ENCODE results near the gene OLFM1. TPM values are rescaled to one million over a fixed set of nuclear protein-coding genes. Genes with fewer than 3 reads are reported as not detected.
"Not testable (repeated sequence)": the region's sequence is repeated elsewhere in the genome, so short reads cannot be mapped to it uniquely, and the experiment has no call there.

OLFM1 gene
- total RNA-seq, 2 donors from 2014 or later: 7.6 to 9.7 TPM

- no peaks in the 10 kb centered on the region for H3K27me3 ChIP-seq
- no peak overlapping the region for H3K4me3 ChIP-seq
- no peak for DNase-seq (ENCODE audit: low spot score)
- H3K9me3 ChIP-seq: no peaks in the 10 kb centered on the region
- H3K27ac ChIP-seq: no peak overlapping the region
- H3K4me1 ChIP-seq: no peaks in the 10 kb centered on the region
- TF ChIP-seq CTCF (IDR thresholded peaks at IDR 0.05): no peak
- no peaks in the 10 kb centered on the region for H3K36me3 ChIP-seq
Observed at GRCh38 chr9:135061441-135061840, 26.0 kb upstream of the OLFM1 start.

- Histone ChIP-seq H3K9me3 (no peaks in the 10 kb centered on the region), H3K27ac (no peak overlapping the region), H3K4me1 (no peaks in the 10 kb centered on the region), H3K4me3 (no peak overlapping the region), H3K36me3 (no peaks in the 10 kb centered on the region), H3K27me3 (no peaks in the 10 kb centered on the region)
- TF ChIP-seq CTCF (IDR thresholded peaks at IDR 0.05): no peak
- no peak for DNase-seq (ENCODE audit: low spot score)
Observed at GRCh38 chr9:135062254-135062653, 25.2 kb upstream of the OLFM1 start.

- H3K27me3 ChIP-seq; H3K36me3 ChIP-seq; DNase-seq (ENCODE audit: low spot score): not testable (repeated sequence)
Observed at GRCh38 chr9:135063466-135063865, 24.0 kb upstream of the OLFM1 start.

GRCh38 chr9:135063888-135064287 lies 23.6 kb upstream of the OLFM1 start:
- H3K36me3 ChIP-seq; H3K4me1 ChIP-seq; DNase-seq (ENCODE audit: low spot score); H3K9me3 ChIP-seq; H3K4me3 ChIP-seq; H3K27me3 ChIP-seq; H3K27ac ChIP-seq: not testable (repeated sequence)

More at GRCh38 chr9:135063466-135063865, 24.0 kb upstream of the OLFM1 start:
- H3K9me3 ChIP-seq, H3K4me1 ChIP-seq, H3K4me3 ChIP-seq, H3K27ac ChIP-seq: not testable (repeated sequence)

GRCh38 chr9:135065151-135065550 lies 22.3 kb upstream of the OLFM1 start:
- no peak overlapping the region for H3K27ac ChIP-seq
- no peaks in the 10 kb centered on the region for H3K27me3 ChIP-seq
- H3K36me3 ChIP-seq: no peaks in the 10 kb centered on the region
- H3K4me1 ChIP-seq: no peaks in the 10 kb centered on the region
- TF ChIP-seq CTCF (IDR thresholded peaks at IDR 0.05): no peak
- H3K9me3 ChIP-seq: no peaks in the 10 kb centered on the region
- DNase-seq (ENCODE audit: low spot score): no peak
- H3K4me3 ChIP-seq: no peak overlapping the region

- H3K27me3 ChIP-seq: no peaks in the 10 kb centered on the region
Observed at GRCh38 chr9:135065804-135066203, 21.7 kb upstream of the OLFM1 start.

More at GRCh38 chr9:135065804-135066203, 21.7 kb upstream of the OLFM1 start:
- Histone ChIP-seq H3K27ac (no peak overlapping the region), H3K9me3 (no peaks in the 10 kb centered on the region), H3K4me1 (no peaks in the 10 kb centered on the region), H3K36me3 (no peaks in the 10 kb centered on the region), H3K4me3 (no peak overlapping the region)
- no peak for DNase-seq (ENCODE audit: low spot score)
- no peak for TF ChIP-seq CTCF (IDR thresholded peaks at IDR 0.05)

Data from right atrium auricular region (tissue), 2 donors.